HEK293T (cell line): ENCODE measurements around the gene FAHD2B.
"Not testable (repeated sequence)": the region's sequence is repeated elsewhere in the genome, so short reads cannot be mapped to it uniquely, and the experiment has no call there.

Experiments
- CTCF ChIA-PET: fragments of 350-600 bp; formaldehyde crosslinking; extraction: SDS; loops from one replicate; lab custom pipeline; 2021; ENCODE audit warnings: antibody characterized with exemption, inconsistent platforms; lab: Yijun Ruan, JAX
- POLR2A ChIA-PET: fragments of 350-600 bp; formaldehyde crosslinking; extraction: SDS; loops from one replicate; lab custom pipeline; 2020; ENCODE audit warnings: antibody characterized with exemption, inconsistent platforms; lab: Yijun Ruan, JAX
- DNase-seq: peaks from one replicate; pipeline ENCODE4 v3.0.0; 2012; ENCODE audit warnings: mixed read lengths; ENCODE audit errors: extremely low spot score
- ARNT ChIP-seq: fragments of 450-650 bp; IDR thresholded peaks from 2 replicates; pipeline ENCODE4 v1.6.1; 2017; ENCODE audit warnings: mild to moderate bottlenecking
- BHLHE40 ChIP-seq: fragments of 450-650 bp; IDR thresholded peaks from 2 replicates; pipeline ENCODE4 v1.6.1; 2016; ENCODE audit warnings: mild to moderate bottlenecking, moderate library complexity, borderline replicate concordance
- CTBP1 ChIP-seq: fragments of 450-650 bp; IDR thresholded peaks from 2 replicates; pipeline ENCODE4 v1.6.1; 2016; ENCODE audit warnings: borderline replicate concordance
- ELF4 ChIP-seq: fragments of 450-650 bp; IDR thresholded peaks from 2 replicates; pipeline ENCODE4 v1.6.1; 2017; ENCODE audit warnings: antibody characterized with exemption
- FOXA1 ChIP-seq: fragments of 450-650 bp; IDR thresholded peaks from 2 replicates; pipeline ENCODE4 v1.6.1; 2016; ENCODE audit warnings: mild to moderate bottlenecking
- FOXK2 ChIP-seq: fragments of 450-650 bp; IDR thresholded peaks from 2 replicates; pipeline ENCODE4 v1.6.1; 2016; ENCODE audit warnings: mild to moderate bottlenecking
- FOXM1 ChIP-seq: fragments of 450-650 bp; IDR thresholded peaks from 2 replicates; pipeline ENCODE4 v1.6.1; 2017; ENCODE audit warnings: mild to moderate bottlenecking, borderline replicate concordance
- HDGF ChIP-seq: fragments of 450-650 bp; IDR thresholded peaks from 2 replicates; pipeline ENCODE4 v1.6.1; 2017; ENCODE audit warnings: antibody characterized with exemption, borderline replicate concordance
- L3MBTL2 ChIP-seq: fragments of 450-650 bp; conservative IDR thresholded peaks from 2 replicates; pipeline ENCODE4 v1.6.1; 2016; ENCODE audit warnings: mild to moderate bottlenecking
- LEF1 ChIP-seq: fragments of 450-650 bp; IDR thresholded peaks from 2 replicates; pipeline ENCODE4 v1.6.1; 2017; ENCODE audit warnings: mild to moderate bottlenecking, borderline replicate concordance
- NFRKB ChIP-seq: fragments of 450-650 bp; IDR thresholded peaks from 2 replicates; pipeline ENCODE4 v1.6.1; 2016; ENCODE audit warnings: mild to moderate bottlenecking, moderate library complexity
- PKNOX1 ChIP-seq: fragments of 450-650 bp; IDR thresholded peaks from 2 replicates; pipeline ENCODE4 v1.6.1; 2016
- SP1 ChIP-seq: fragments of 450-650 bp; IDR thresholded peaks from 2 replicates; pipeline ENCODE4 v1.6.1; 2017
- SUZ12 ChIP-seq: fragments of 450-650 bp; IDR thresholded peaks from 2 replicates; pipeline ENCODE4 v1.6.1; 2016; ENCODE audit warnings: mild to moderate bottlenecking
- TARDBP ChIP-seq: fragments of 450-650 bp; IDR thresholded peaks from 2 replicates; pipeline ENCODE4 v1.6.1; 2016

The FAHD2B gene

GRCh38 chr2:97085093-97085492 is 9.6 kb downstream of the FAHD2B start:
- DNase-seq, CTCF ChIA-PET, POLR2A ChIA-PET: not testable (repeated sequence)

DNA sequence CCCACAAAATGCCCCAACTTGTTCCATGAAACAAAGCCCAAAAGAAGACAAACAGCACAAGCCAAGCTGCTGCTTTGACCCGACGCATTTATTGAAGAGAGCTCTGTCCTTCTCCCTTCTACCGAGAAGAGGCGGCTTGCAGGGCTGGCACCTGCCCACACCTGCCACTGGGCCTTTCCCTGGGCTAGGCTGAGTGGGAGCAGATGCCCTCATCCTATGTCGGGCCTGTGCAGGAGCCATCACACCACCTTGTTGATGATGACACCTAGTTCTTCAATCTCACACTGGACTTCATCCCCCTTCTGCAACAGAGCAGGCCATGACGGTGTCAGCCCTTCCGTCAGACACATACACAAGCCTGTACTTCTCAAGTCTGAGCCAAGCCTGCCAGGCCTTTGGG is 11.2 kb downstream of the FAHD2B start:
- DNase-seq, POLR2A ChIA-PET, CTCF ChIA-PET: not testable (repeated sequence)

DNA sequence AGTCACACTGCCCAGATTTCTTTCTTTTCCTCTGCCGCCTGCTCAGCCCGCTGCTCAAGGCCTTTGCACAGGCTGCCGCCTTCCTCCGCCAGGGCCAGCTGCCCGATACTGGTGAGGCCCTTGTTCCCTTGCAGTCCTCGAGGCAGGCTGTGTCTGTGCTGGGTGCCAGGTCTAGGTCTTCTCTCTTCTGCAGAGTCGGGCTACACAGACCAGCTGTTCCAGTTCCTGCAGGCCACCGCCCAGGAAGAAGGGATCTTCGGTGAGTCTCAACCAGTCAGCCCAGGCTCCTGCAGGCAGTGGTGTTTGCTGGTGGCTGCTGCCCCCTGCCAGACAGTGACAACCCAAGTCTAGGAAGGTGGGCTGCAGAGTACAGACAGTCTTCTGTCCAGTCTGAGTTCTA is 12.5 kb downstream of the FAHD2B start:
- POLR2A ChIA-PET, DNase-seq, CTCF ChIA-PET: not testable (repeated sequence)

- CTCF ChIA-PET, POLR2A ChIA-PET: not testable (repeated sequence)
These were observed 13.8 kb downstream of the FAHD2B start for GRCh38 chr2:97080855-97081254.

GRCh38 chr2:97077213-97077612 is 17.5 kb downstream of the FAHD2B start:
- CTCF ChIA-PET, POLR2A ChIA-PET, DNase-seq: not testable (repeated sequence)

More at GRCh38 chr2:97080855-97081254, 13.8 kb downstream of the FAHD2B start:
- not testable (repeated sequence) for DNase-seq

DNA sequence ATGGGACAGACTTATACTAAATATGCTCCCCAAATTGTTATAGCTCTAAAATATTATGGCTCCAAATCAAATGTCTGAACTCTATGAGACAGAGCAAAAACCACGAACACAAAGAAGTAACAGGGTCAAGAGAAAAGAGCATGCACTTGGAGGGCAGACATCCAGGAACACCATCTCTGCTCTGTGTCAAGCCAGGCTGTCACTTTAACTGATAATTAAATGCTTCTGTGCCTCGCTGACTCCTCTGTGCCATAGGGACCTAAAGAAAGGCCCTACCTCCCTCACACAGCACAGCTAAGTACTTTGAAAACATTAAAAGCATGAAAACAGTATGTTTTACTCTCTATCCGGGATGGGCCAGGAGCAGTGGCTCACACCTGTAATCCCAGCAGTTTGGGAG is 23.8 kb downstream of the FAHD2B start:
- POLR2A ChIA-PET, CTCF ChIA-PET, DNase-seq: not testable (repeated sequence)

DNA sequence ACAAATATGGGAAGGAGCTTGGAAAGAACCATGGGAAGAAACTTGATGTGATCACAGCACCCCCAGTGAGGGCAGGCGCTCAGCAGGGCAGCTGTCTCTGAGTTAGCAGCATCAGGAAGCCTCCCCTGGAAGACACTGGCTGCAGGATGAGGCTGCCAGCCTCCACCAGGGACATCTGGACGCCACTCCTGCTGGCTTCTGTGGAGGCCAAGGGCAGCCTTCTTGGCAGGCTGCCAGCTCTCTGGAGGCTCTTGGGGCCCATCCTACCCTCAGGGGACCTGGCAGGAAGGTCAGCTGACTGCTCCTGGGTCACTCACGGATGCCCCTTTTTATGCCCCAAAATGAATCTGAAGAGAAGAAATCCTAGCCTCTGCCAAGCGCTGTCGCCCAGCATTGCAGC is 26.0 kb downstream of the FAHD2B start:
- POLR2A ChIA-PET, DNase-seq, CTCF ChIA-PET: not testable (repeated sequence)

GRCh38 chr2:97068074-97068473 is 26.6 kb downstream of the FAHD2B start:
- ChIA-PET POLR2A (no interaction called here), CTCF (no interaction called here)
- no peak for TF ChIP-seq TARDBP
- TF ChIP-seq FOXK2, result no peak
- TF ChIP-seq SUZ12, result no peak
- TF ChIP-seq BHLHE40, result no peak
- TF ChIP-seq FOXA1, result no peak
- no peak for TF ChIP-seq LEF1
- no peak for TF ChIP-seq ELF4
- TF ChIP-seq L3MBTL2, result no peak
- TF ChIP-seq NFRKB, result no peak
- no peak for TF ChIP-seq CTBP1
- no peak for TF ChIP-seq ARNT
- no peak for TF ChIP-seq SP1
- TF ChIP-seq FOXM1, result no peak
- TF ChIP-seq PKNOX1, result no peak
- TF ChIP-seq HDGF, result no peak
- no peak for DNase-seq

DNA sequence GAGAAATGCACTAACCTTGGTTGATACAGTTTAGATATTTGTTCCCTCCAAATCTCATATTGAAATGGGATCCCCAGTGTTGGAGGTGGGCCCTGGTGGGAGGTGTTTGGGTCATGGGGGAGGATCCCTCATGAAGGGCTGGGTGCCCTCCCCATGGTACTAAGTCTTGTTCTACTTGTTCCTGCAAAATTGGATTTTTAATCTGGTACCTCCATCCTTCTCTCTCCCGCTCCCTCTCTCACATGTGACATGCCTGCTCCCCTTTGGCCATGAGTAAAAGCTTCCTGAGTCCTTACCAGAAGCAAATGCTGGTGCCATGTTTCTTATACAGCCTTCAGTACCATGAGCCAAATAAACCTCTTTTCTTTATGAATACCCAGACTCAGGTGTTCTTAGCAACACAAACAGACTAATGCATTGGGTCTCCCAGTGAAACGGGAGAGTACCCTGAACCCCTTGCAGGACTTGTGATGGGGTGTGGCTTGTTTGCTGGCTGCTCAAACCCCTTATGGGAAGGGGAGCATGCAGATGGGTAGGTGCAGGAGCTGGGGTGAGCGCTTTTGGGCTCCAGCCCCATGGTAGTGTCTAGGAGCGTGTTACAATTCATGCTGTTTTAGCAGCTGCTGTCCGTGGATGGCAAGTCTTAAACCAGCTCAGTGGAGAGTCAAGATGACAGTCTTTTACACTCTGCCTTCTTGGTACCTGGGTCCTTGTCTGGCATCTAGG is 27.2 kb downstream of the FAHD2B start:
- TF ChIP-seq HDGF, result no peak
- ChIA-PET POLR2A (no interaction called here), CTCF (no interaction called here)
- DNase-seq, result no peak

DNA sequence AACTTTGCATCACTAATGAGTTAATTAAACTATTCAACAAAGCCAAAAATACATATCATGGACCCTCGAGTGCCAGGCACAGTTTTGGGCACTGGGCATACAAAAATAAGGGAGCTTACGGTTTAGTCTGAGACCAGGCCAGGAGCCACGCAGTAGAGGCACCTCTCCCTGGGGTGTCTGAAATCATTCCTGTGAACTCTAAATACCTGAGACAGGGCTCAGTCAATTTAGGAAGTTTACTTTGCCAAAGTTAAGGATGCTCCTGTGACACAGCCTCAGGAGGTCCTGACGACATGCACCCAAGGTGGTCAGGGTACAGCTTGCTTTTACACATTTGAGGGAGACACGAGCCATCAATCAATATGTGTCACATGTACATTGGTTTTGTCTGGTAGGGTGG is 28.7 kb downstream of the FAHD2B start:
- CTCF ChIA-PET, POLR2A ChIA-PET, DNase-seq: not testable (repeated sequence)

DNA sequence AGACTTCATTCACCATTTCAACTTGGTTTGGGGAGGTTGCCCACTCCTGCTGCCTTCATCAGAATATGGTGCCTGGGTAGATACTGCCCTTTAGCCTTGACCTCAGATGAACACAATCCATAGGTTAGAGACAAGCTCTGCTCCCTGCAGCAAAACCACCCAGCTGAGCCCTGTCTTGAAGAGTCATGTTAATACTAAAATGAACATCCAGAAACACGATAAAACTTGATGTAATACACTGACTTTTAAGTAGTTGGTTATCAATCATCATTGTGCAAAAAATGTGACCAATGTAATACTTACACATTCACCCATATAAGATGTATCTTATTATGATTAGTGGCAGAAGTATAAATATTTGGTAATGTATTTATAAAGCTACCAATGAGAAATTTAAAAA is 32.7 kb downstream of the FAHD2B start:
- POLR2A ChIA-PET, CTCF ChIA-PET, DNase-seq: not testable (repeated sequence)

GRCh38 chr2:97059782-97060181 is 34.9 kb downstream of the FAHD2B start:
- CTCF ChIA-PET, POLR2A ChIA-PET, DNase-seq: not testable (repeated sequence)

DNA sequence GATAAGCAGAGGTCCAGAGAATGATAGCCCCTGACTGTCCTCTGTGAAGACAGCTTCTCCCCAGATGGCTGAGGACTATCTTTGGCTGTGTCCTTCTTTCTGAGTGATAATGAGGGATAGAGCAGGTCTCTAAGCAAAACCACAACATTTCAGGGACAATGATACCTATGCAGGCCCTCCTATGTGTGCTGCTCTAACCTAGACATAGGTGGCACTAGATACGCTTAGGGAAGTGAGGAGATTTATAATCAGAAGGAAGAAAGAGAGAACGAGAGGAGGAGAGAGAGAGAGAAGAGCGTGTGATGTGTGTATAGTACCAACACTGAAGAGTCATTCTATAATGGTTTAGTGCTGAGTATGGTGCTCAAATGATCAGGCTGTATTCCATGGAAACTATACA is 38.5 kb downstream of the FAHD2B start:
- CTCF ChIA-PET, POLR2A ChIA-PET: not testable (repeated sequence)

DNA sequence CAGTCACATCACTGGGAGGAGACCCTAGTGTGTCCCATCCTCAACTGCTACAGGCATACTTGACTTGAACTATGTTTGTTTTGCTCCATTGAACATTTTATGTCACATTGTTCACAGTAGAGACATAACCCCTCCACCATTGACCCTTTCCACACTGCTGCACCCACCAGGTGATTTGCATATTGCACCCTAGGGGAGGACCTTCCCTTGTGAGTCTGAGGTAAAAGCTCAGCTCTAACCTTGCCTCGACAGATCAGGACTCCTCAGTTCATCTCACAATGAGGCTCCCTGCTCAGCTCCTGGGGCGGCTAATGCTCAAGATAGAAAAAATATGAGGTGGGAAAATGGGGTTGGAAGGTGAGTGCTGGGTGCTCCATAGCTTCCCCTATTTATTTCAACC is 44.6 kb downstream of the FAHD2B start:
- CTCF ChIA-PET, DNase-seq, POLR2A ChIA-PET: not testable (repeated sequence)

More for the DNA sequence above, 38.5 kb downstream of the FAHD2B start:
- not testable (repeated sequence) for DNase-seq

DNA sequence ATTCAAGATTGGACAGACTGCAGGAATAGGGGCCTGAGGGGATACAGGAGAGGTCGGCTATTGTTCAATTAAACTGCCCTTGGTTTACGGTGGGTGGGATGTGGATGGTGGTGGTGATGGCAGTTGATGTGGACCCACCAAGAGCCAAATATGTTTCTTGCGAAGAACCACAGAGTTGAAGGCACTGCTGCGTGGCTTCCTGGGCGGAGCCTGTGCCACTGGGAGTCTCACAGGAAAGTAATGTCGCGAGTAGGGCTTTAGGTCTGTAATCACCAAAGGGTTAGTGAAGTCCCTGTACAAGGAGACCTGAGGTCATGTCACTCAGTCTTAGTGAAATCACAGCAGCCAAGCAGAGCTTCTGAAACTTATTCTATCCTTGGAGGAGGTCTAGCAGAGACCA is 46.2 kb downstream of the FAHD2B start:
- CTCF ChIA-PET, POLR2A ChIA-PET, DNase-seq: not testable (repeated sequence)

DNA sequence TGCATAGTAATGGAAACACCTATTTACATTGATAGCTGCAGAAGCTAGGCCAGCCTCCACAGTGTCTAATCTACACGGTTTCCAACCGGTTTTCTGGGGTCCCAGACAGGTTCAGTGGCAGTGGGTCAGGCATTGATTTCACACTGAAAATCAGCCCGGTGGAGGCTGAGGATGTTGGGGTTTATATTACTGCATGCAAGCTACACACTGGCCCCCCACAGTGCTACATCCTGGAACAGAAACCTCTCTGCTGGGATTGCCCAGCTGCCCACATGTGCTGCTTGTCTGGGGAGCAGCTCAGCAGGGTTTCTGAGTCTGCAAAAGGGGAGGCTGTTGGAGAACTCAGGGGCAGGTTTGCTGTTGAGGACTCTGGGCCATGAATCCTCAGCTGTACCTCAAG is 48.0 kb downstream of the FAHD2B start:
- DNase-seq, CTCF ChIA-PET, POLR2A ChIA-PET: not testable (repeated sequence)
